ENCODE results near the gene ASH1L.

DNA sequence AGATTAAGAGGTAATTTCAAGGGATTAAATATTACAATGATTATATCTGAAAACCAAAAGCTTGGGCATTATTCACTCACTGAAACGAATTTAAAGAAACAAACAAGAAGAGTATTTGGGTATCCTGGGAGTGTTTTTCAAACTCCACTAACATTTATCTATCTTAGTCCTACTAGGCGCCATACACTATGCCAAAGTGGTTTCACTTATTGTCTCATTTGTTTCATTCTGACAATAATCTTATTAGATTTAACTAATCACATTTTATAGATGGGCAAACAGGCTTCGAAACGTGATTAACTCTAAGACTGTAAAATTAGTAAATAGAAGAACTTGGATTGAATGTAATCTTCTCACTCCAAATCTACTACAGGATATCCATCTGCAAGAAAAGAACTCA is 25.4 kb downstream of the ASH1L start:
- no peak for TF ChIP-seq ZNF274 (IDR thresholded peaks at IDR 0.05; ENCODE audit: low read depth, low read length)
- TF ChIP-seq YY1 (IDR thresholded peaks at IDR 0.05; ENCODE audit: insufficient read depth, insufficient read length), result no peak
- TF ChIP-seq SUZ12 (IDR thresholded peaks at IDR 0.05; ENCODE audit: extremely low read depth, insufficient read depth, insufficient read length), result no peak
